ENCODE data around the gene UGT8.
A peak's percentile ranks its signal among the peaks of the same experiment; 100 is the strongest.
"Not testable (repeated sequence)": the region's sequence is repeated elsewhere in the genome, so short reads cannot be mapped to it uniquely, and the experiment has no call there.

Gene UGT8

GRCh38 chr4:114606245-114606644 is 7.6 kb downstream of the UGT8 start:
- no peak for DNase-seq (ENCODE audit: low spot score)

- no peak for DNase-seq (ENCODE audit: low spot score)
Measured at GRCh38 chr4:114607056-114607455, 8.4 kb downstream of the UGT8 start.

- no peak for DNase-seq (ENCODE audit: low spot score)
Measured at GRCh38 chr4:114613560-114613959, 15.0 kb downstream of the UGT8 start.

GRCh38 chr4:114615435-114615834 is 16.8 kb downstream of the UGT8 start:
- DNase-seq (ENCODE audit: low spot score) = peak; percentile 59

GRCh38 chr4:114616036-114616435 is 17.4 kb downstream of the UGT8 start:
- not testable (repeated sequence) for DNase-seq (ENCODE audit: low spot score)

- no peak for DNase-seq (ENCODE audit: low spot score)
Measured at GRCh38 chr4:114626196-114626595, 27.6 kb downstream of the UGT8 start.

- no peak for DNase-seq (ENCODE audit: low spot score)
Measured at GRCh38 chr4:114636192-114636935, 37.8 kb downstream of the UGT8 start.

- no peak for DNase-seq (ENCODE audit: low spot score)
Measured at GRCh38 chr4:114642173-114642780, 43.7 kb downstream of the UGT8 start.

- DNase-seq (ENCODE audit: low spot score) = no peak
Measured at GRCh38 chr4:114649908-114650307, 51.3 kb downstream of the UGT8 start.

GRCh38 chr4:114653675-114654074 is 55.1 kb downstream of the UGT8 start:
- no peak for DNase-seq (ENCODE audit: low spot score)

- peak; percentile 0 for DNase-seq (ENCODE audit: low spot score)
Measured at GRCh38 chr4:114654592-114654991, 56.0 kb downstream of the UGT8 start.

- DNase-seq (ENCODE audit: low spot score) = no peak
Measured at GRCh38 chr4:114658179-114658578, 59.6 kb downstream of the UGT8 start.

GRCh38 chr4:114658776-114659175 is 60.2 kb downstream of the UGT8 start:
- DNase-seq (ENCODE audit: low spot score) = no peak

GRCh38 chr4:114659386-114660008 is 60.9 kb downstream of the UGT8 start:
- peak; percentile 55 for DNase-seq (ENCODE audit: low spot score)

GRCh38 chr4:114663083-114663482 is 64.5 kb downstream of the UGT8 start:
- no peak for DNase-seq (ENCODE audit: low spot score)

GRCh38 chr4:114668577-114668976 is 70.0 kb downstream of the UGT8 start:
- no peak for DNase-seq (ENCODE audit: low spot score)

GRCh38 chr4:114670733-114671132 is 72.1 kb downstream of the UGT8 start:
- DNase-seq (ENCODE audit: low spot score) = not testable (repeated sequence)

GRCh38 chr4:114673306-114673705 is 74.7 kb downstream of the UGT8 start:
- DNase-seq (ENCODE audit: low spot score) = no peak

- DNase-seq (ENCODE audit: low spot score) = no peak
Measured at GRCh38 chr4:114674080-114674479, 75.5 kb downstream of the UGT8 start.

- DNase-seq (ENCODE audit: low spot score) = no peak
Measured at GRCh38 chr4:114677346-114677979, 78.9 kb downstream of the UGT8 start.

- no peak for DNase-seq (ENCODE audit: low spot score)
Measured at GRCh38 chr4:114684462-114684861, 85.9 kb downstream of the UGT8 start.

GRCh38 chr4:114688059-114688458 is 89.5 kb downstream of the UGT8 start:
- no peak for DNase-seq (ENCODE audit: low spot score)

GRCh38 chr4:114690571-114690970 is 92.0 kb downstream of the UGT8 start:
- DNase-seq (ENCODE audit: low spot score) = no peak
